NCI-H2107 treated with DMSO at 0.1 percent for 48 hours (cell line): ENCODE measurements around the gene ZFHX3.

Source experiments
- DNase-seq: peaks from one replicate; lab custom pipeline; 2025; ENCODE audit not compliant: unreplicated experiment; lab: John Stamatoyannopoulos, UW

Gene ZFHX3

GRCh38 chr16:73041676-73042075 is 6.3 kb downstream of the ZFHX3 start:
- DNase-seq = no peak

DNA sequence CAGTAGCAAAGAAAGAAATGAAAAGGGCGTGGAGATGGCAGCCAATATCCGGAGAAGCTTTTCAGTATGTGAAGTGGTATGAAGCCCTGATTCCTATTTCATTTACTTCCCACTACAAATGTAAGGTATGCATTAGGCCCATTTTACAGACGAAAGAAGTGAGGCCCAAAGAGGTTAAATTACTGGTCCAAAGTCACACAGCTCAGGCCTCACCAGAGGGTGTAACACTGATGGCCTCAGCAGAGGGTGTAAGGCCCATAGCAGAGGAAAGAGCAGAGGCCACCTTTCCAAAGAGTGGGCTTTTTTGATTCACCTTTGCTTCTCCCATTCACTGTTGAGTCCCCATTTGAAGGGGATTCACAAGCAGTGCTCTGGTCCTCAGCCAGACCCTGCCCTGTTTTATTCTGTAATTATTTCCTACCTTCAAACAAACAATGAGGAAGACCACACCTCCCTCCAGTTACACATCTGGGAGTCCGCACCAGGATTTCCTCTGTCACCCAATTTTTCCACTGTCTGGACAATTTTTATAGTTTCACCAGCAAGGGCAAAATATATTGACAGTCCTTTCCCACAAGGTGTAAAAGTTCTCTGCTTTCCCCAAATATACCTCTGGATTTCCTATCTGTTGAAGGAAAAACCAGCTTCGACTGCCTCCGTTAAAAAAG is 7.1 kb downstream of the ZFHX3 start:
- DNase-seq = no peak

DNA sequence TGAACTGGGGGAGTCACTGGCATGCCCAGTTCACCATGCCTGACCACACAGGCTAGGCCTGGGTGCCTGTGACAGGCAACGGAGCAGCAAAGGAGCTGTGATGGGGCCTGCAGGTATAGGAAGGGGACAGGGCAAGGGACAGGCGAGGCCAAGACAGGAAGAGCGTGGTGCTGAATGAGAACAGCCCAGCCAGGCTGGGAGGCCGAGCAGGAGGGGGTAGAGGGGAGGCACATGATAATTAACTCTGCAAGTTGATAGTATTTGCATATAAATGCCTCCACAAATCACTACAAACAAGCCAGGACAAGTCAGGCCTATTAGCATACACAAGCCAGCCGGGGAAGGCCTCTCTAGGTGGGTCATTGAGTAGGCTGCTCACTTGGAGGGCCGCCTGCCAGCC is 7.8 kb downstream of the ZFHX3 start:
- peak; percentile 29 for DNase-seq

DNA sequence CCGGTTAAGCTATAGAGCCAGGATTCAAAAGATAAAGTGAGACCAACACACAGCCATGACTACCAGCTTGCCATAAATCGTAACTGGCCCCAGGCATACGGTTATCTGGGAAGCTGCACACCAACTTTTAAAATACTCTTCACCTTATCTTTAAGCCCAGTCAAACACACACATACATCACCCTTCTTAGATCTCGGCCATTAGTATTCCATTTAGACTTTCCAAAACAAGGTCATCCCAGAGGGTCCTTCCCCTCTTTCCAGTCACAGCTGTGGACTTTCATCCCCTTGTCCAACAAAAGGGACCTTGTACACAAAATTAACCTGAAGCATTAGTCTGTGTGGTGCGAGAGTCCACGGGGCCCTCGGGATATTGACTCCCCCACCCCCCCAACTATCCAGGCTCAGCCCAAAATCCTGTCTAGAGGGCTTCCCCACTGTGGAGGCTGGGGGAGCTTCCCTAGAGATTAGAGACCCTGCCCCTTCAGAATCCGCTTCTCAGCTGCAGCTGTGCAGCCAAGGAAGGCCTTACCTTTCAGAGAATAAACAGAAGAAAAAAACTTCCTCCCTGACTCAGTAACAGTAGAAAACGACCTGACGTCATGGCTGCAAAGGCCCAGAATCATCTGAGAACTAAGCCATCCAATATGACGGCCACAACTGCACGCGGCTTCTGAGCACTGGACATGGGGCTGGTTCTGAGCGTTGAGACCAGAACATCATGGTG is 9.9 kb downstream of the ZFHX3 start:
- DNase-seq = no peak

- DNase-seq = no peak
These were observed 10.6 kb downstream of the ZFHX3 start for GRCh38 chr16:73037331-73037745.

DNA sequence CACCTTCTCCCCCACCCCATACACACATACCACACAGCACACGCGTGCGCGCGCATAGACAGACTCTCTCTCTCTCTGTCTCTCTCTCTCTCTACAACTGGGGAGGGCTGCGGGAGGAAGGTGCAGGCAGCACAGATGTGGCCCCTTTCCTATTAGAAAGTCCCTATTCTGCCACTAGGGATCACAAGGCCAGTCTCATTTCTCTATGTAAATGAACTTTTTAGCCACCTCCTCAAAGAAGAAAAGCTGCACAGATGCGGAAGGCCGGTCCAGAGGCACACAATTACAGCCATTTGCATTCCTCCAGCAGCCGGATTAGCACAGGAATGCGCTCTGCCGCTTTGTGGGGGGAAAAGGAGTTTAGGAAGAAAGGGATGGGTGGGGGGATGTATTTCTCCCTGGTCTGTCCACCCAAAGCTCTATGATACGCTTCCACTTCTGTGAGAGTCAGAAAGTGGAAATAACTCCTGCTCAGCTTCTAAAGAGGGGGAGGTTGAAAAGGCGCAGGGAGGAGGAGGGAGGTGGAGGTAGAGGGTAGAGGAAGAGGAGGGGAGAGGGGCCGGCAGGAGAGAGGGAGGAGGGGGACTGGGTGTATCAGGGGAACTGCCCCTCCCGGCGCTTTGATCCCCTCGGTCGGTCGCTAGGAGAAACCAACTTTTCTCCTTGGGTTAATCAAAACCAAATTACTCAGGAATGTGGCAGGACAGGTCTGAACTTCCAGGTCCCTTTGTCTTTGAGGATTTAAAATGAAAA is 11.7 kb downstream of the ZFHX3 start:
- no peak for DNase-seq

- no peak for DNase-seq
These were observed 13.6 kb downstream of the ZFHX3 start for GRCh38 chr16:73034374-73034773.

GRCh38 chr16:73033271-73033998 is 14.5 kb downstream of the ZFHX3 start:
- DNase-seq = peak; percentile 59

DNA sequence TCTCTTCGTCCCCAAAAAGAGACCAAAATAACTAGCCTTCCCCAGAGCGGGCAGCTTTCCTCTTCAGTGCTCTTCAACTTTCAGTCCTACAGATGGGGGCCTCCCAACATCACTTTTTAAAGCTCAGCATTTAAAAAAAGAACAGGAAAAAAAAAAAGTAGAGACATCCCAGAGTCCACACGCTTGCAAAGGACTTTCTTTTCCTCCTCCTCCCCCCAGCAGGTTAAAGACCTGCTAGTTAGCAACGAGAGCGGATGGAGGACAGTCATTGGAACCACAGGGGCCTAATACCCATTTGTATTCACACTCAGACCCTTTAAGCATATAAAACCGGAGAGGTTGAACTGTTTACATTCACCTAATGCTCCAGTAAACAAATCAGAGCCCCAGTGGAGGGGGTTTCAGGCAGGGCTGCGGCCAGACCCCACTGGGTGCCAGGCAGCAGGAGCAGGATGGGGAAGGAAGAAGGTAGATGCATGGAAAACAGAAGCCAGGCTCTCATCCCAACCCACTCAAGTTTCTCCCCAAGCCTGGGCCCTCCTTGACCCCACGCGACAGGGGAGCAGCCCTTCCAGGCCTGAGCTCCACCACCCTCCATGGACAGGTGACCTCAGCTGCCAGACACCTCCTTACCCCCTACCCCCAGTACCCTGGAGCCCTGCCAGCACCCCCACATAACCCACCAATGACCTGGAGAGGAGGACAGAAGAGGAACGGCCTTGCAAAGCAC is 15.2 kb downstream of the ZFHX3 start:
- no peak for DNase-seq

DNA sequence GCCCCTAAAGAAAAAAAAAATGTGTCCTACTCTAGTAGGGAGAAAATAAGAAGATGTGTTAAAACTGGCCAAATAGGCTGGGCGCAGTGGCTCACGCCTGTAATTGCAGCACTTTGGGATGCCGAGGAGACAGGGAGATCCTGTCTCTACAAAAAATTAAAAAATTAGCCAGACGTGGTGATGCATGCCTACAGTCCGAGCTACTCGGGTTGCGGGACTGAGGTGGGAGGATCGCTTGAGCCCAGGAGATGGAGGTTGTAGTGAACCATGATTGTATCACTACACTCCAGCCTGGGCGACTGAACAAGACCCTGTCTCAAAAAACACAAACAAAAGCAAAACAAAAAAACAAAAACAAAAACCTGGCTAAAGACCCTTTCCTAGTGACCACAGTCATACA is 15.9 kb downstream of the ZFHX3 start:
- DNase-seq = no peak

DNA sequence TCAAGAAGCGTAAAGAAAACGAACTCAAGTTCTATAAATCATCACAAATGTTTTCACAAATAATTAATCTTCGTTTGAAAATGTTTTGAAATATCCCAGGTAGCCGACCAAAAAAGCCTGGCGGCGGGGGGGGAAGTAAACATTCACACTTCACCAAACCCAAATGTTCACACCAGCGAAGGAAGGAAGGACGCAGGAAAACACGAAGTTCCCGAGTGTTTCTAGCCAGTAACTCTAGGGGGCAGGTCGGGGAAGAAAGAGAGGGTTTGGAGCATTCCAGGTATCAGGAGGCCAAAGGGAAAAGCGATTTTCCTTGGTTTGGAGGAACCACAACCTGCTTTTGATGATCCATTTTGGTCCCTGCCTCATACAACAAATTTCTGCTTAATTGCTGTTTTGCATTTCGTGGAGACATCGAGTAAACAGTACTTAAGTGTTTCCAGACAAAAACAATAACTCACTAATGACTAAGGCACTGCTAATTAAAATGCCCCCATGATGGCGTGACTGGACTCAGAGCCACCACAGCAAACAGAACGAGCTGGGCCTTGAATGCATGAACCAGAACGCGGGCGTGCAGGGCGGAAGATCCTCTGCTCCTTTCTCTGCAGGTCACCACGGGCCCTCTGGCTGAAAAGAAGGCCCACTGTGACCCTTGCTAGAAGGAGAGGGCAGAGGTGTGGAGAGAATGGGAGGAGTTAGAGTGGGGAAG is 16.6 kb downstream of the ZFHX3 start:
- no peak for DNase-seq

DNA sequence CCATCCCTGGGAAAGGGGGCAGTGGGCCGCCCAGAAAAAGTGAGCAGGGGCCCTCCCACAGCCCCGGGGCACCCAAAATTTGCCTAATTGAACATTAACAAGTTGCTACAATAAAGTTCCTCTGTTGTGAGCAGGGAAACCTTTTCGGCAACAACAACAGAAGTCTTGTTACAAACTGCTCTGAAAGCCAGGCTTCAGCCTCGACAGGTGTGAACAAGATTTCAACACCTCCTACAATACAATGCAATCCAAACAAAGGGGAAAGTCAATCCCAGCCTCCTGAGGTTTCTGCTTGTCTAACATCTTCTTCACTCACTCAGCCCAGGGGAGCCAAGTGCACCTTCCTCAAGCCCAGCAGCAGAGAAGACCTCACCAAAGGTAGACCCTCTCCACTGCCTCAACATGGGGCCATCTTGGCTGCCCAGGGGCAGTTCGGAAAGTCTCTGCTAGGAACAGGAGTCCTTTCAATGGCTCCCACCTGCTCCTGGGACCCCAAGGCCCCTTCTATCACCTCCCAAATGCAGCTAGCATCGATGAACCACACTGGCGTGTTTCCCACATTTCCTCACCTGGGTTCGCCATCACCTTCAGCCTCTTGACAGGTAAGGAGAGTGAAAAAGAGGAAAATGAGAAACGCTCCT is 19.1 kb downstream of the ZFHX3 start:
- peak; percentile 26 for DNase-seq

DNA sequence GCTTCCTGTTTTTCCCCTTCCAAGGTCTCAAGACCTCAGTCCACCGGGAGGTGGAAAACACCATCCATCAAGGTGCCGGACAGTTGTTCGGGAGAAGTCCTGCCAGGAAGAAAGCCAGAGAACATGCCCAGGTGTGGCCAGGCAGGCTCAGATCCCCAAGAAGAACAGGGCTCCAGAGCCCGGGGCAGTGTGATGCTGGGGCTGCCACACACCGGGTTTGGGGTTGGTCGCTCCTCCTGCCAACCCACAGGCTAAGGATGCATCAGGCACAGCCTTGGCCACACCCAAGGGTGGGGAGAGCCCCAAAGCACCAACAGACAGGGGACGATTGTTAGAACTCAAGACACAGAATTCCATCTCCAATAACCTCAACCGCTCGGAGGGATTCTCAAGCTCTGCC is 19.7 kb downstream of the ZFHX3 start:
- no peak for DNase-seq

GRCh38 chr16:73027685-73028111 is 20.2 kb downstream of the ZFHX3 start:
- DNase-seq = no peak

GRCh38 chr16:73026754-73027684 is 20.9 kb downstream of the ZFHX3 start:
- no peak for DNase-seq

- DNase-seq = no peak
These were observed 22.1 kb downstream of the ZFHX3 start for GRCh38 chr16:73025856-73026210.

DNA sequence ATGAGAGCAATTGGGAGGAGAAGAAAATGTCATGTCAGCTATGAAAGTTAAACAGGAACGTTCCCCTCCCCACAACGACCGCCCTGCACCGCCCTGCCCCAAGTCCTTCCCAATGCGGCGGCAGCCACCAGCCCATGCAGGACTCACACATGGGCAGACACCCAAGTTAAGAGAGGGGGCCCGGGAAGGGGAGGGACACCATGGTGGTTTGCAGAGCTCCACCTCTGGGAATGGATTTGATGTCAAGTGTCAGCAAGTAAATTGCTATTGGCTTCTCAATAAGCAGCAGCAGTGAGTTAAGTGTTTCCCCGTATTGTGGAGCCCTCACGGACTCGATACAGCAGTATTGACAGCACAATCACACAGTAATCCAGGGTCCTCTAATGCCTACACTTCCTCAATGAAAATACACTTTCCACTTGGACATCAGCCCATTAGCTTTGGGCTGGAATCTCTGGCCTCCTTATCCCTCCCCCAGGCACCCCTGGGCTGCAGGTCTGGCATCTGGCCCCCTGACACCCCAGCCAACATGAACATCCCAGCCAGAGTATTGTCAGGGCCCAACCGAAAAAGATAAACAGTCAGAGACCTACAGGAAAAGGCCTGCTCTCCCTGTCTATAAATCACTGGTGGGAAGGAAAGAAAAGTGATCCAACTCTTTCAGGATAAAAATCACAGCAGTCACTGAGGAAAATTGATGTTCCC is 22.6 kb downstream of the ZFHX3 start:
- DNase-seq = no peak

- no peak for DNase-seq
These were observed 23.3 kb downstream of the ZFHX3 start for GRCh38 chr16:73024571-73025105.
